ENCODE results near the gene RBMY1D. TPM values are rescaled to one million over a fixed set of nuclear protein-coding genes. Genes with fewer than 3 reads are reported as not detected.
"Not testable (repeated sequence)": the region's sequence is repeated elsewhere in the genome, so short reads cannot be mapped to it uniquely, and the experiment has no call there.

The RBMY1D gene
- not detected for polyA plus RNA-seq (ENCODE audit: insufficient read length in 12 of 12)
- long read RNA-seq, donor 1: 0 reads
- long read RNA-seq, donor 2: 0 reads
- long read RNA-seq, donor 3: 0 reads
- long read RNA-seq, donor 4: 0 reads
- long read RNA-seq, donor 5: 0 reads
- long read RNA-seq, donor 6: 0 reads
- long read RNA-seq, donor 7: 0 reads
- long read RNA-seq, donor 8: 0 reads
- long read RNA-seq, donor 9: 0 reads
- long read RNA-seq, donor 10: 0 reads
- long read RNA-seq, donor 11: 0 reads

DNA sequence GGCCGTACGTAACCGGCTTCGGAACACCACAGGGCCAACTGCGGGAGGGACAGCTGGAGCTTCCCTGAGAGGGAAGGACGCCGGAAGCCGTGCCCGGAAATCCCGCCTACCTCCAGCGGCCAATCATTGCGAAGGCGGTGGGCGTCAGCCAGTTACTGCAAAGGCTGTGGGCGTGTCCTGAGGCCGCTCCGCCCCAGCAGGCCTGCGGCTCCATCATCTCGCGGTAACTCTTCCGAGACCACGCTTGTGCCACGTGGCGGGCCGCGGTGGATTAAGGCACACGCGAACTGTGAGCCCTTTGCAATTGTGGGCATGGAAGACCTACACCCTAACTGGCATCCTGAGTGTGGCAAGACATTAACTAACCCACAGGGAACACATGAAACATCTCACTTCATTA lies at the start of gene RBMY1D:
Gene RBMY1D (minus strand): TSS at position 101 of the 400 bp plus-strand sequence. CDS start 2,013 bp downstream, outside the sequence.
- DNase-seq: not testable (repeated sequence)

- not testable (repeated sequence) for DNase-seq
Measured at GRCh38 chrY:21917932-21918331, 23.6 kb upstream of the RBMY1D start, which contains the start of gene RBMY1E. Gene RBMY1E (minus strand): TSS chrY:21918032. CDS start chrY:21916054, 1,978 bp downstream.

DNA sequence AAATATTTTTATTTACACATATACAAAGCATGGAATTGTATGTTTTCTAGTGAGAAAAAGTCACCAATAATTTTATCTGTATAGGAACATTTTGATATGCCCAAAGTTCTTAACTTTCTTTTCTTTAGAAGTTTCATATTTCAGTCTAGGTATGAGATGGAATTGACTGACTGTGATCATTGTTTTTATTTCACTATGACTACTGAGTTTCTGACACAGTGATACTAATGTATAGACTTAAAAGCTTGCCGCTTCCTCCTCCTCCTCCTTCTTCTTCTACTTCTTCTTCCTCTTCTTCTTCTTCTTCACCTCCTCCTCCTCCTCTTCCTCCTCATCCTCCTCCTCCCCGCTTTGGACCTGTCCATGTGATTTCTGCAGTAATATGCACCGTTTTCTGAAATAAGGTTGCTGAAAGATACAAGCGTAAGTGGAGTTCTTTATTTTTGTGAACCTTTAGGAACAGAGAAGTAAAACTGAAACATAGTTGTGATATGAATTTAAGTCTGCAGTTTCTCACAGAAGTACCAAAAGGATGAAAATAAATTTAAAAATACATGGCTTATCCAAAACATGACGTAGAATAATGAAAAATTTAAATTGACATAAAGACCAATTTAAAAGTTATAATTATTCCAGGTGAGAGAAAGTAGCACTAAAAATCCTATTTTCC lies 24.8 kb downstream of the RBMY1D start:
- DNase-seq: not testable (repeated sequence)

DNA sequence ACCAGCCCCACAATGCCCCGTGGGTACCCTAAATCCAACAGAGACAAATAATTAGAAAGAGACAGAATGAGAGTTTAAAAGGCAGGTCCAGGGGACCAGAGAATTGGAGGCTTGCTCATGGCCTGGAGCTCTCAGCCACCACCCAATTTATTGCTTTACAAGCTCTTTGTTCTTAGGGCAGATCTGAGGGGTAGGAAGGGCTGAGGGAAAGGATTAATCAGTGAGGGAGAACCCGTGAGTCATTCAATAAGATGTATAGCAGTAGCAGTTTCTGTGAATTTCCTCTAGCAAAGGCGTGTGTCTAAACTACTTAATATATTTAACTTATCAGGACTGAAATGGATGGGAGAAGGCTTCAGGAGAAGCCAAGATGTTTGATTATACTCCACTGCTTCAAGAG lies 48.8 kb downstream of the RBMY1D start:
- no peak for DNase-seq

- DNase-seq: no peak
Measured at GRCh38 chrY:21842090-21842489, 52.2 kb downstream of the RBMY1D start.

- no peak for DNase-seq
Measured at GRCh38 chrY:21839489-21839888, 54.8 kb downstream of the RBMY1D start.

DNA sequence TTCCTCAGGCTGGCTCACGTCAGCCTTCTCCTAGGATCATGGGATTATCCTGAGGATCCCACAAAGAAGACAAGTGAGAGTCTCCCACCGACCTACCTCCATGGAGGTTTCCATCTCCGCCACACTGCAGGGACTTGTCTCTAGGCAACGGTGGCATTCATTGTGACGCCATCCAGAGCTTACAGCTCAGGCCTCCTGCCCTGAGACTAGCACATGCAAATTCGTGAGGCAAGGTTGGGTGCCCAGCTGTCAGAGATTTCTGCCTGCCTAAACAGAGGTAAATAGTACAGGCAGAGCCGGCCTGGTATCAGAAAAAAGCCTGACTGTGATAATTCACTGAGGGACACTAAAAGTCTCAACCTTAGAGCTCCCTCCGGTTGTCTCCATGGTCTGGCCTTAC lies 58.0 kb downstream of the RBMY1D start:
- no peak for DNase-seq

- no peak for DNase-seq
Measured at GRCh38 chrY:21835052-21835451, 59.3 kb downstream of the RBMY1D start.

Other genes with a start within 250 kb of the RBMY1D start
- not detected for gene RBMY1E, start 23.5 kb upstream of the RBMY1D start, polyA plus RNA-seq (ENCODE audit: insufficient read length in 12 of 12)